ENCODE results near the gene TRMT13. TPM values are rescaled to one million over a fixed set of nuclear protein-coding genes. Genes with fewer than 3 reads are reported as not detected.

Gene TRMT13
- total RNA-seq, 1 donor from 2014 or later, result 28.8 TPM

DNA sequence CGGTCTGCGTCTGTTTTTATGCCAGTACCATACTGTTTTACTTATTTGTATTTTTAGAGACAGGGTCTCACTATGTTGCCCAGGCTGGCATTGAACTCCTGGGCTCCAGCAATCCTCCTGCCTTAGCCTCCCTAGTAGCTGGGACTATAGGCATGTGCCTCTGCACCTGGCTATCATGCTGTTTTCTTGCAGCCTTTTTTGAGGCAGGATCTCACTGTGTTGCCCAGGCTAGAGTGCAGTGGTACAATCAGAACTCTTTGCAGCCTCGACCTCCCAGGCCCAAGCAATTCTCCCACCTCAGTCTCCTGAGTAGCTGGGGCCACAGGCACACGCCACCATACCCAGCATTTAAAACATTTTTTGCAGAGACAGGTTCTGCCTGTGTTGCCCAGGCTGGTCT lies 50.4 kb downstream of the TRMT13 start:
- TF ChIP-seq EZH2phosphoT487 (IDR thresholded peaks at IDR 0.05) (no peak), EZH2 (IDR thresholded peaks at IDR 0.05) (no peak)
- TF ChIP-seq, protein P1, sequence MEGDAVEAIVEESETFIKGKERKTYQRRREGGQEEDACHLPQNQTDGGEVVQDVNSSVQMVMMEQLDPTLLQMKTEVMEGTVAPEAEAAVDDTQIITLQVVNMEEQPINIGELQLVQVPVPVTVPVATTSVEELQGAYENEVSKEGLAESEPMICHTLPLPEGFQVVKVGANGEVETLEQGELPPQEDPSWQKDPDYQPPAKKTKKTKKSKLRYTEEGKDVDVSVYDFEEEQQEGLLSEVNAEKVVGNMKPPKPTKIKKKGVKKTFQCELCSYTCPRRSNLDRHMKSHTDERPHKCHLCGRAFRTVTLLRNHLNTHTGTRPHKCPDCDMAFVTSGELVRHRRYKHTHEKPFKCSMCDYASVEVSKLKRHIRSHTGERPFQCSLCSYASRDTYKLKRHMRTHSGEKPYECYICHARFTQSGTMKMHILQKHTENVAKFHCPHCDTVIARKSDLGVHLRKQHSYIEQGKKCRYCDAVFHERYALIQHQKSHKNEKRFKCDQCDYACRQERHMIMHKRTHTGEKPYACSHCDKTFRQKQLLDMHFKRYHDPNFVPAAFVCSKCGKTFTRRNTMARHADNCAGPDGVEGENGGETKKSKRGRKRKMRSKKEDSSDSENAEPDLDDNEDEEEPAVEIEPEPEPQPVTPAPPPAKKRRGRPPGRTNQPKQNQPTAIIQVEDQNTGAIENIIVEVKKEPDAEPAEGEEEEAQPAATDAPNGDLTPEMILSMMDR (IDR thresholded peaks at IDR 0.05), result no peak
- Histone ChIP-seq H3K9ac (no peak overlapping the region), H3K4me3 (no peak overlapping the region), H3K9me3 (ENCODE audit: low read depth) (no peaks in the 10 kb centered on the region), H3K4me1 (peaks cover 7% of the 10 kb centered on the region), H3K27me3 (no peaks in the 10 kb centered on the region), H3K36me3 (no peaks in the 10 kb centered on the region), H3K27ac (no peak overlapping the region), H3F3A (ENCODE audit: low read depth) (peaks cover 5% of the 10 kb centered on the region), H3K79me2 (ENCODE audit: low read depth) (no peaks in the 10 kb centered on the region), H4K20me1 (ENCODE audit: low read depth) (no peaks in the 10 kb centered on the region), H3K4me2 (no peak overlapping the region), H2AFZ (replicated peaks) (no peak overlapping the region)
- peaks cover 4% of the 10 kb centered on the region for H3K4me1 Mint-ChIP-seq
- H3K27me3 Mint-ChIP-seq (ENCODE audit: insufficient read depth, low read depth), result no peaks in the 10 kb centered on the region
- peaks cover 4% of the 10 kb centered on the region for H3K36me3 Mint-ChIP-seq
- no peaks in the 10 kb centered on the region for H3K9me3 Mint-ChIP-seq
- H3K27ac Mint-ChIP-seq, result no peak overlapping the region
- no peak overlapping the region for H3K4me3 Mint-ChIP-seq
- no peak for DNase-seq (ENCODE audit: low spot score)

DNA sequence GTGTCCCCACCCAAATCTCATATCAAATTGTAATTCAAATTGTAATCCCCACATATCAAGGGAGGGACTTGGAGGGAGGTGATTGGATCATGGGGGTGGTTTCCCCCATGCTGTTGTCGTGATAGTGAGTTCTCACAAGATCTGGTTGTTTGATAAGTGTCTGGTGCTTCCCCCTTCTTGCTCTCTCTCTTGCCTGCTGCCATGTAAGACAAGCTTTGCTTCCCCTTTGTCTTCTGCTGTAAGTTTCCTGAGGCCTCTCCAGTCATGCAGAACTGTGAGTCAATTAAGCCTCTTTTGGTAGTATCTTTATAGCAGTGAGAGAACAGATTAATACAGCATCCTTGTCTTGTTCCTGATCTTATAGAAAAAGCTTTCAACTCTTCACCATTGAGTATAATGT lies 51.6 kb downstream of the TRMT13 start:
- H3K36me3 Mint-ChIP-seq, result peaks cover 4% of the 10 kb centered on the region
- no peaks in the 10 kb centered on the region for H4K20me1 ChIP-seq (ENCODE audit: low read depth)
- no peak overlapping the region for H2AFZ ChIP-seq (replicated peaks)
- no peak overlapping the region for H3K4me3 ChIP-seq
- H3K27me3 Mint-ChIP-seq (ENCODE audit: insufficient read depth, low read depth), result no peaks in the 10 kb centered on the region
- H3K9me3 ChIP-seq (ENCODE audit: low read depth), result no peaks in the 10 kb centered on the region
- peak; percentile 37 for DNase-seq (ENCODE audit: low spot score)
- H3K27ac Mint-ChIP-seq, result no peak overlapping the region
- no peaks in the 10 kb centered on the region for H3K79me2 ChIP-seq (ENCODE audit: low read depth)
- peaks cover 5% of the 10 kb centered on the region for H3F3A ChIP-seq (ENCODE audit: low read depth)
- H3K4me1 Mint-ChIP-seq, result peaks cover 4% of the 10 kb centered on the region
- H3K27ac ChIP-seq, result no peak overlapping the region
- H3K9ac ChIP-seq, result no peak overlapping the region
- H3K9me3 Mint-ChIP-seq, result no peaks in the 10 kb centered on the region
- TF ChIP-seq, protein P1 (IDR thresholded peaks at IDR 0.05), result no peak
- no peak for TF ChIP-seq EZH2 (IDR thresholded peaks at IDR 0.05)
- no peak for TF ChIP-seq EZH2phosphoT487 (IDR thresholded peaks at IDR 0.05)
- peaks cover 7% of the 10 kb centered on the region for H3K4me1 ChIP-seq
- no peaks in the 10 kb centered on the region for H3K27me3 ChIP-seq
- no peak overlapping the region for H3K4me3 Mint-ChIP-seq
- H3K4me2 ChIP-seq, result peak overlapping the region; percentile 32
- no peaks in the 10 kb centered on the region for H3K36me3 ChIP-seq

DNA sequence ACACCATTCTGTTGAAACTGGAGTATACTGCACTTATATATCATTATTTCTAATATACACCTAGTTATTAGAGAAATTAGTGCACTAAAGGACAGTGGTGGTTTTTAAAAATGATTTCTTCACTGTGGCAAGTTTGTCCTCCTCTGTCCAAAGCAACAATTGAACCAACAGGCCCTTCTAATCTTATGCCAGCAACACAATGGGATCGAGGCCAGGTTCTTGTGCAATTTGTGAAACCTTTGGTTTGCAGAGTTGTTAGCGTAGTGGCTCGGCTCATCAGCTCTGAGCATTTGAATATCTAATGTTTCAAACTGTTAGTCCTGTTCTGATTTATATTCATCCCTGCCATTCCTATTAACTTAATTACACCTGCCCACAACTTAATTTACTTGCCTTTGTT lies 54.9 kb downstream of the TRMT13 start:
- no peak overlapping the region for H3K9ac ChIP-seq
- no peaks in the 10 kb centered on the region for H3K27me3 ChIP-seq
- Mint-ChIP-seq H3K36me3 (peaks cover 4% of the 10 kb centered on the region), H3K4me3 (no peak overlapping the region), H3K27me3 (ENCODE audit: insufficient read depth, low read depth) (no peaks in the 10 kb centered on the region), H3K4me1 (peaks cover 4% of the 10 kb centered on the region), H3K27ac (no peak overlapping the region), H3K9me3 (no peaks in the 10 kb centered on the region)
- H2AFZ ChIP-seq (replicated peaks), result no peak overlapping the region
- peaks cover 7% of the 10 kb centered on the region for H3K4me1 ChIP-seq
- DNase-seq (ENCODE audit: low spot score), result no peak
- H3K27ac ChIP-seq, result no peak overlapping the region
- no peak overlapping the region for H3K4me2 ChIP-seq
- TF ChIP-seq EZH2 (IDR thresholded peaks at IDR 0.05) (no peak), EZH2phosphoT487 (IDR thresholded peaks at IDR 0.05) (no peak)
- TF ChIP-seq, protein P1 (IDR thresholded peaks at IDR 0.05), result no peak
- H3K36me3 ChIP-seq, result no peaks in the 10 kb centered on the region
- H3K4me3 ChIP-seq, result no peak overlapping the region
- no peaks in the 10 kb centered on the region for H3K9me3 ChIP-seq (ENCODE audit: low read depth)
- H3K79me2 ChIP-seq (ENCODE audit: low read depth), result no peaks in the 10 kb centered on the region
- H4K20me1 ChIP-seq (ENCODE audit: low read depth), result no peaks in the 10 kb centered on the region
- peaks cover 5% of the 10 kb centered on the region for H3F3A ChIP-seq (ENCODE audit: low read depth)
